RWPE2 (cell line): ENCODE results near the gene CRABP1.

ENCODE experiments used
- ATAC-seq: fragments of 200-7000 bp; cut with Tn5 transposase; 3 replicates; pipeline ENCODE4 v1.9.1; 2021; ENCODE audit warnings: low read depth
- DNase-seq: peaks from one replicate; pipeline ENCODE4 v3.0.0-alpha.2; 2020; ENCODE audit warnings: low spot score
- H3K27ac ChIP-seq: fragments of 450-650 bp; 2 replicates; pipeline ENCODE4 v1.5.1; 2017; ENCODE audit warnings: mild to moderate bottlenecking; ENCODE audit not compliant: poor library complexity, severe bottlenecking
- H3K27me3 ChIP-seq: fragments of 250-450 bp; sonication (Bioruptor Pico); 2 replicates; pipeline ENCODE4 v1.5.1; 2021; ENCODE audit warnings: mild to moderate bottlenecking, moderate library complexity; ENCODE audit not compliant: insufficient read depth, poor library complexity, severe bottlenecking
- H3K36me3 ChIP-seq: fragments of 250-450 bp; sonication (Bioruptor Pico); 2 replicates; pipeline ENCODE4 v1.5.1; 2020; ENCODE audit warnings: low read depth, mild to moderate bottlenecking, moderate library complexity
- H3K4me1 ChIP-seq: fragments of 250-450 bp; sonication (Bioruptor Pico); 2 replicates; pipeline ENCODE4 v1.5.1; 2021; ENCODE audit warnings: mild to moderate bottlenecking, moderate library complexity; ENCODE audit not compliant: insufficient read depth, poor library complexity, severe bottlenecking
- H3K4me3 ChIP-seq: fragments of 250-450 bp; sonication (Bioruptor Pico); 2 replicates; pipeline ENCODE4 v1.5.1; 2021; ENCODE audit warnings: mild to moderate bottlenecking, moderate library complexity; ENCODE audit not compliant: severe bottlenecking
- H3K9me3 ChIP-seq: fragments of 250-450 bp; sonication (Bioruptor Pico); 2 replicates; pipeline ENCODE4 v1.5.1; 2021; ENCODE audit warnings: mild to moderate bottlenecking, moderate library complexity; ENCODE audit not compliant: severe bottlenecking
- TF ChIP-seq, protein P1 (sequence below): fragments of 450-650 bp; IDR thresholded peaks from one replicate; pipeline ENCODE4 v1.5.1; 2017; ENCODE audit warnings: mild to moderate bottlenecking, moderate library complexity; ENCODE audit not compliant: poor library complexity, severe bottlenecking

CRABP1 gene

DNA sequence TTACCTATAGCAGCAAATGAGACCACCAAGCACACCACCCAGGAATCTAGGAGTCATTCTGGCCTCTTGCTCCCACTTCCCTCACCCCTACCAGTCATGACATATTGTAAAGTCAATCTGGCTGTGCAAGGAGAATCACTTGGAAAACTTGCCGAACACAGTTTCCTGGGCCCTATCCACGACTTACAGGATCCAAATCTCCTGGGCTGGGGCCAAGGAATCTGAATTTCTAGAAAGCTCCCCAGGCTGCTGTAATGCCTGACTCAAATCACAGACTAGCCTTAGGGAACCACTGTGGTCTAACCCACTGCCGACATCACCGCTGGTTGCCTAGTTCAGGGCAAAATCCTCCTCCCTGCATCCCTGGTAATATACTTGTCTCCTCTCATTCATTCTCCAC, 4.2 kb upstream of the CRABP1 start:
- TF ChIP-seq, protein P1, sequence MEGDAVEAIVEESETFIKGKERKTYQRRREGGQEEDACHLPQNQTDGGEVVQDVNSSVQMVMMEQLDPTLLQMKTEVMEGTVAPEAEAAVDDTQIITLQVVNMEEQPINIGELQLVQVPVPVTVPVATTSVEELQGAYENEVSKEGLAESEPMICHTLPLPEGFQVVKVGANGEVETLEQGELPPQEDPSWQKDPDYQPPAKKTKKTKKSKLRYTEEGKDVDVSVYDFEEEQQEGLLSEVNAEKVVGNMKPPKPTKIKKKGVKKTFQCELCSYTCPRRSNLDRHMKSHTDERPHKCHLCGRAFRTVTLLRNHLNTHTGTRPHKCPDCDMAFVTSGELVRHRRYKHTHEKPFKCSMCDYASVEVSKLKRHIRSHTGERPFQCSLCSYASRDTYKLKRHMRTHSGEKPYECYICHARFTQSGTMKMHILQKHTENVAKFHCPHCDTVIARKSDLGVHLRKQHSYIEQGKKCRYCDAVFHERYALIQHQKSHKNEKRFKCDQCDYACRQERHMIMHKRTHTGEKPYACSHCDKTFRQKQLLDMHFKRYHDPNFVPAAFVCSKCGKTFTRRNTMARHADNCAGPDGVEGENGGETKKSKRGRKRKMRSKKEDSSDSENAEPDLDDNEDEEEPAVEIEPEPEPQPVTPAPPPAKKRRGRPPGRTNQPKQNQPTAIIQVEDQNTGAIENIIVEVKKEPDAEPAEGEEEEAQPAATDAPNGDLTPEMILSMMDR = no peak
- Histone ChIP-seq H3K4me3 (no peak overlapping the region), H3K4me1 (no peaks in the 10 kb centered on the region), H3K36me3 (no peaks in the 10 kb centered on the region), H3K27me3 (peaks cover 42% of the 10 kb centered on the region), H3K27ac (no peak overlapping the region), H3K9me3 (no peaks in the 10 kb centered on the region)
- DNase-seq (no peak), ATAC-seq (no peak)

DNA sequence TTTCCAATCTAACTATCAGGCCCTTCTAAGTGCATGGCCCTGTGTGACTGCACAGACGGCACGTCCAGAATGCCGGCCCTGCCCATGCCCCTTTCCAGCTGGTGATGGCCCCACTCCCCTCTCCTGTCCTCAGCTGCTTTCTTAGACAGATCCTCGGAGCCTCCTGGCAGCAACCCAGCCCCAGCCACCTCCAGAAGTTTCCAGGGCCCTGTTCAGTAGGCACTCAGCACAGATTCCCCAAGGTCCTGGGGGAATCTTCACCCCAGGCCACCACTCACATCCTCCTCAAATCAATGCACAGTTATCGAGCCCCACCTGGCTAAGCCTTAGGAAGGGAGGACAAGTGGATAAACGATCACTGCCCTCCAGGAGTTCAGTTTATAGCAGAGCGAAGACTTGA, 1.4 kb upstream of the CRABP1 start:
- TF ChIP-seq, protein P1 = no peak
- Histone ChIP-seq H3K27me3 (peaks cover 70% of the 10 kb centered on the region), H3K36me3 (no peaks in the 10 kb centered on the region), H3K4me3 (no peak overlapping the region), H3K9me3 (no peaks in the 10 kb centered on the region), H3K27ac (no peak overlapping the region), H3K4me1 (no peaks in the 10 kb centered on the region)
- DNase-seq (no peak), ATAC-seq (no peak)

DNA sequence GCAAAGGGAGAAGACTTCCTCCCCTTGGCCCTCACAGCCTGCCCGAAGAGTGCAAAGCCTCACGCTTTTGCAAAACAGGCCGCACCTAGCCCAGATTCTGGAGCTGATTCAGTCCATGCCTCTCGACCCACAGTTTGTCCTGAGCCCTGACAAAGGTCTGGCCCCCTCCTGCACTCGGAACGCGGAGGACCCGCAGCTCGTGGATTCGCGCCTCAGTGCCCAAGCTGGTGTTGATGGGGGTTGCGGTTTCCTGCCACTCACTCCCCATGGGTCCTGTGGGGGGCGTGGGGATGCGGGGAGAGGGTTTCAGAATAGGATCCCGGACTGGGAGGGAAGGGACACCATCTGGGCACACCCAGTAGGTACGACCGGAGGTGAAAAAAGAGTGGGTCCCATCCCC, 594 bp upstream of the CRABP1 start:
- no peak for DNase-seq
- ATAC-seq = no peak
- no peak overlapping the region for H3K4me3 ChIP-seq
- H3K4me1 ChIP-seq = no peaks in the 10 kb centered on the region
- TF ChIP-seq, protein P1 = no peak
- H3K9me3 ChIP-seq = no peaks in the 10 kb centered on the region
- no peaks in the 10 kb centered on the region for H3K36me3 ChIP-seq
- H3K27me3 ChIP-seq = peaks cover 74% of the 10 kb centered on the region
- no peak overlapping the region for H3K27ac ChIP-seq

DNA sequence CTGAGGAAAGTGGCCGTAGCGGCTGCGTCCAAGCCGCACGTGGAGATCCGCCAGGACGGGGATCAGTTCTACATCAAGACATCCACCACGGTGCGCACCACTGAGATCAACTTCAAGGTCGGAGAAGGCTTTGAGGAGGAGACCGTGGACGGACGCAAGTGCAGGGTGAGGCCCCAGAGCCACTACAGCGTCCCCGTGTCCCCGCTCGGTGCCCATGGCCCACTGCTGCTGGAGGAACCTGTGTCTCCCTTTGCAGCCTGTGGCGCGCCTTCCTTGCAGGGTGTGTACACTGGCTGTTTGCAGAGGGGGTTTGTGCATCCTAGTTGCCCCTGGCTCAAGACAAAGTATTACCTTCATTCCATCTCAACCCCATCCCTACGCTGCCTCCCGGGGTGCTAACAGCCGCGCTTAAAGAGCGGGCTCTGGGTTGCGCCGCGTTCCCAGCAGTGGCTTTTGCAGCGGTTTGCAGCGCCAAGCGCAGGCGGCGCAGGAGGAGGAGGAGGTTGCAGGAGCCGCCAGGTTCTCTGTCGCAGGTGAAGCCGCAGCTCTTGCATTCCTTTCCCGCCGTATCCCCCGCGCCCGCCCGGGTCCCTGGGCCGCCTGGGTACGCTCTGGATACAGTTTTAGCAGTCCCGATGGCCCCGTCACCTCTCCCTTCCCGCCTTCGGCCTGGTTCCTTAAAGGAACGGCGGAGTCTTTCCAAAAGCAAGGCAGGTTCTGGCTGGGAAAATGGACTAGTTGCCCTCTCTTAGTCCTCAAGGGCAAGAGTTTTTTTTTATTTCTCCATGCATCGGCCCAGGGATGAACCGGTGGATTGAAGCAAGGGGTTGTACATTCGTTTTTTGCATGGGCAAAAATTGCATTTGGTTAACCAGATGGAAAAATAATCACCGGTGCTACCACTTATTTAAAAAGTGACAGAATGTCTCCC, 1.2 kb downstream of the CRABP1 start:
- Histone ChIP-seq H3K27me3 (peaks cover 90% of the 10 kb centered on the region), H3K36me3 (no peaks in the 10 kb centered on the region), H3K4me1 (no peaks in the 10 kb centered on the region), H3K4me3 (no peak overlapping the region), H3K9me3 (no peaks in the 10 kb centered on the region), H3K27ac (no peak overlapping the region)
- TF ChIP-seq, protein P1 = no peak
- DNase-seq = no peak
- peak; percentile 71 for ATAC-seq

DNA sequence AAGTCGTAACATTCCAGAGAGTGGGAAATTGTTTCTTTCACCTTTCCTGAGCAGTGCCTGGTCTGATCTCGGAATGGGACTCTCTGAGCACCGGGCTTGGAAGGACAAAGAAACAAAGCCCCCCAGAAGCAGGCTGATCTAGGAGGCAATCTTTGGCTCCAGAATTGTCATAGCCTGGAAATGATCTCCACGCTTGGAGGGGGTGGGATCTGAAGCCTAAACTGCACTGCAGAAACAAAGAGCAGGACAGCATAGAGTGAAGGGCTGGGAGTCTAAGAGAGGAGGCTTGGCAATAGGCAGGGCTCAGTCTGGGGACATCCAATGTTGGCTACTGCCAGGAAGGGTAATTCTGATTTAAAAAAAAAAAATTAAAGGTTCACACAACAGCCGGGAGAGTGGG, 1.9 kb downstream of the CRABP1 start:
- DNase-seq (no peak), ATAC-seq (no peak)
- Histone ChIP-seq H3K27ac (no peak overlapping the region), H3K4me1 (no peaks in the 10 kb centered on the region), H3K4me3 (no peak overlapping the region), H3K36me3 (no peaks in the 10 kb centered on the region), H3K27me3 (peaks cover 90% of the 10 kb centered on the region), H3K9me3 (no peaks in the 10 kb centered on the region)
- TF ChIP-seq, protein P1 = no peak
